ENCODE data around the gene DBT.
"Not testable (repeated sequence)": the region's sequence is repeated elsewhere in the genome, so short reads cannot be mapped to it uniquely, and the experiment has no call there.

The DBT gene

GRCh38 chr1:100222428-100222827 lies 27.2 kb downstream of the DBT start:
- TF ChIP-seq CTCF (conservative IDR thresholded peaks at IDR 0.05; ENCODE audit: control insufficient read depth, insufficient read depth, low read depth, low read length): no peak
- DNase-seq (ENCODE audit: low read depth): no peak
- no peak overlapping the region for H3K4me3 ChIP-seq (ENCODE audit: control insufficient read depth, low read depth, low read length)

- H3K4me3 ChIP-seq (ENCODE audit: control insufficient read depth, low read depth, low read length): no peak overlapping the region
- no peak for TF ChIP-seq CTCF (conservative IDR thresholded peaks at IDR 0.05; ENCODE audit: control insufficient read depth, insufficient read depth, low read depth, low read length)
- DNase-seq (ENCODE audit: low read depth): peak; percentile 44
These were observed 29.8 kb downstream of the DBT start for GRCh38 chr1:100219883-100220282.

GRCh38 chr1:100219457-100219856 lies 30.2 kb downstream of the DBT start:
- no peak for DNase-seq (ENCODE audit: low read depth)
- no peak overlapping the region for H3K4me3 ChIP-seq (ENCODE audit: control insufficient read depth, low read depth, low read length)
- no peak for TF ChIP-seq CTCF (conservative IDR thresholded peaks at IDR 0.05; ENCODE audit: control insufficient read depth, insufficient read depth, low read depth, low read length)

GRCh38 chr1:100217834-100218233 lies 31.8 kb downstream of the DBT start:
- TF ChIP-seq CTCF (conservative IDR thresholded peaks at IDR 0.05; ENCODE audit: control insufficient read depth, insufficient read depth, low read depth, low read length): no peak
- H3K4me3 ChIP-seq (ENCODE audit: control insufficient read depth, low read depth, low read length): no peak overlapping the region
- no peak for DNase-seq (ENCODE audit: low read depth)

GRCh38 chr1:100215101-100215500 lies 34.5 kb downstream of the DBT start:
- H3K4me3 ChIP-seq (ENCODE audit: control insufficient read depth, low read depth, low read length): no peak overlapping the region
- DNase-seq (ENCODE audit: low read depth): no peak
- TF ChIP-seq CTCF (conservative IDR thresholded peaks at IDR 0.05; ENCODE audit: control insufficient read depth, insufficient read depth, low read depth, low read length): no peak

- DNase-seq (ENCODE audit: low read depth): no peak
- TF ChIP-seq CTCF (conservative IDR thresholded peaks at IDR 0.05; ENCODE audit: control insufficient read depth, insufficient read depth, low read depth, low read length): no peak
- H3K4me3 ChIP-seq (ENCODE audit: control insufficient read depth, low read depth, low read length): no peak overlapping the region
These were observed 36.5 kb downstream of the DBT start for GRCh38 chr1:100213141-100213540.

GRCh38 chr1:100206301-100206700 lies 43.3 kb downstream of the DBT start:
- peak; percentile 71 for DNase-seq (ENCODE audit: low read depth)
- no peak for TF ChIP-seq CTCF (conservative IDR thresholded peaks at IDR 0.05; ENCODE audit: control insufficient read depth, insufficient read depth, low read depth, low read length)
- H3K4me3 ChIP-seq (ENCODE audit: control insufficient read depth, low read depth, low read length): no peak overlapping the region

GRCh38 chr1:100205593-100205992 lies 44.0 kb downstream of the DBT start:
- not testable (repeated sequence) for DNase-seq (ENCODE audit: low read depth); H3K4me3 ChIP-seq (ENCODE audit: control insufficient read depth, low read depth, low read length)

- DNase-seq (ENCODE audit: low read depth); H3K4me3 ChIP-seq (ENCODE audit: control insufficient read depth, low read depth, low read length): not testable (repeated sequence)
These were observed 44.5 kb downstream of the DBT start for GRCh38 chr1:100205103-100205502.

GRCh38 chr1:100202703-100203102 lies 46.9 kb downstream of the DBT start:
- H3K4me3 ChIP-seq (ENCODE audit: control insufficient read depth, low read depth, low read length); DNase-seq (ENCODE audit: low read depth): not testable (repeated sequence)
